HepG2 (cell line): ENCODE measurements around the gene PSMD5. TPM values are rescaled to one million over a fixed set of nuclear protein-coding genes. Genes with fewer than 3 reads are reported as not detected.

Source experiments
- CCDC6 ChIP-seq: sonication (generic); formaldehyde crosslinking; IDR thresholded peaks from 2 replicates; pipeline ENCODE4 v1.8.1; 2022; ENCODE audit warnings: mild to moderate bottlenecking, missing genetic modification reagents, moderate library complexity
- CEBPG ChIP-seq: IDR thresholded peaks from 2 replicates; pipeline ENCODE4 v1.6.1; 2016
- CTCF ChIP-seq: sonication (generic); formaldehyde crosslinking; IDR thresholded peaks from 2 replicates; pipeline ENCODE4 v1.5.0; 2020; ENCODE audit warnings: mild to moderate bottlenecking, missing genetic modification reagents, moderate library complexity
- FLYWCH1 ChIP-seq: sonication (generic); formaldehyde crosslinking; IDR thresholded peaks from 2 replicates; pipeline ENCODE4 v1.8.1; 2023; ENCODE audit warnings: mild to moderate bottlenecking, missing genetic modification reagents
- GTF3A ChIP-seq: sonication (generic); formaldehyde crosslinking; conservative IDR thresholded peaks from 2 replicates; pipeline ENCODE4 v1.4.0; 2020; ENCODE audit warnings: mild to moderate bottlenecking, missing genetic modification reagents
- HNF4A ChIP-seq: sonication (generic); formaldehyde crosslinking; IDR thresholded peaks from 2 replicates; pipeline ENCODE4 v1.4.0; 2020; ENCODE audit warnings: missing genetic modification reagents
- JARID2 ChIP-seq: sonication (generic); formaldehyde crosslinking; IDR thresholded peaks from 2 replicates; pipeline ENCODE4 v1.8.1; 2023; ENCODE audit warnings: missing genetic modification reagents, inconsistent platforms; ENCODE audit not compliant: insufficient replicate concordance
- JDP2 ChIP-seq: sonication (generic); formaldehyde crosslinking; IDR thresholded peaks from 2 replicates; pipeline ENCODE4 v1.8.1; 2022; ENCODE audit warnings: missing genetic modification reagents, borderline replicate concordance
- NFE2 ChIP-seq: sonication (generic); formaldehyde crosslinking; IDR thresholded peaks from 2 replicates; pipeline ENCODE4 v1.4.0; 2020; ENCODE audit warnings: missing genetic modification reagents
- PAWR ChIP-seq: sonication (generic); formaldehyde crosslinking; IDR thresholded peaks from 2 replicates; pipeline ENCODE4 v1.4.0; 2020; ENCODE audit warnings: missing genetic modification reagents, mild to moderate bottlenecking, borderline replicate concordance
- SRSF4 ChIP-seq: fragments of 200-400 bp; formaldehyde crosslinking; IDR thresholded peaks from one replicate; pipeline ENCODE4 v1.6.1; 2018; ENCODE audit warnings: mild to moderate bottlenecking, low read depth, low read length, moderate library complexity; ENCODE audit not compliant: poor library complexity, severe bottlenecking
- XRCC5 ChIP-seq: fragments of 200-400 bp; formaldehyde crosslinking; optimal IDR thresholded peaks from 2 replicates; pipeline ENCODE3; 2017; ENCODE audit warnings: mild to moderate bottlenecking, low read length
- ZBTB7B ChIP-seq: sonication (generic); formaldehyde crosslinking; IDR thresholded peaks from 2 replicates; pipeline ENCODE4 v1.4.0; 2020; ENCODE audit warnings: missing genetic modification reagents
- ZFP91 ChIP-seq: sonication (generic); formaldehyde crosslinking; IDR thresholded peaks from 2 replicates; pipeline ENCODE4 v1.9.0; 2022; ENCODE audit warnings: missing genetic modification reagents, mild to moderate bottlenecking, borderline replicate concordance
- ZNF569 ChIP-seq: sonication (generic); formaldehyde crosslinking; IDR thresholded peaks from 2 replicates; pipeline ENCODE4 v1.5.0; 2020; ENCODE audit warnings: mild to moderate bottlenecking, missing genetic modification reagents, moderate library complexity, borderline replicate concordance
- ZNF75D ChIP-seq: sonication (generic); formaldehyde crosslinking; IDR thresholded peaks from 2 replicates; pipeline ENCODE4 v1.8.1; 2023; ENCODE audit warnings: missing genetic modification reagents, mild to moderate bottlenecking, borderline replicate concordance
- ZNF772 ChIP-seq: sonication (generic); formaldehyde crosslinking; IDR thresholded peaks from 2 replicates; pipeline ENCODE4 v1.5.0; 2020; ENCODE audit warnings: mild to moderate bottlenecking, missing genetic modification reagents
- ZNF891 ChIP-seq: sonication (generic); formaldehyde crosslinking; IDR thresholded peaks from 2 replicates; pipeline ENCODE4 v1.5.0; 2020; ENCODE audit warnings: mild to moderate bottlenecking, missing genetic modification reagents
- ZSCAN21 ChIP-seq: sonication (generic); formaldehyde crosslinking; IDR thresholded peaks from 2 replicates; pipeline ENCODE4 v1.8.0; 2022; ENCODE audit warnings: mild to moderate bottlenecking, missing genetic modification reagents, moderate library complexity, borderline replicate concordance
- polyA plus RNA-seq, 8 experiments: library from polyadenylated mRNA; depleted of rRNA in 3 of 8; stranded (reverse) in 7 of 8; unstranded in 1 of 8; fragments of >200 nt; fragmentation: Illumina TruSeq in 4 of 8; extraction: Trizol in 4 of 8; gene quantifications; 2 replicates each; pipeline versions ENCODE4 v1.2.1 to v1.2.3, GENCODE V29; 2011 to 2016; ENCODE audit warnings: low read depth in 4 of 8, missing spikeins in 1 of 8, mixed read lengths in 1 of 8; ENCODE audit not compliant: insufficient read depth in 1 of 8
- total RNA-seq, 5 experiments: library from RNA; depleted of rRNA; stranded (reverse); fragments of >200 nt; fragmentation: Illumina TruSeq; extraction: Trizol; gene quantifications; 2 replicates each; pipeline ENCODE4 v1.2.3, GENCODE V29; 2016; ENCODE audit warnings: low read depth in 1 of 5
- TF ChIP-seq, protein P1 (sequence below): sonication (generic); formaldehyde crosslinking; IDR thresholded peaks from 2 replicates; pipeline ENCODE4 v1.5.1; 2020; ENCODE audit warnings: missing genetic modification reagents, mild to moderate bottlenecking, borderline replicate concordance
- TF ChIP-seq, protein P2 (sequence below): sonication (generic); formaldehyde crosslinking; IDR thresholded peaks from 2 replicates; pipeline ENCODE4 v1.4.0; 2020; ENCODE audit warnings: missing genetic modification reagents, borderline replicate concordance

The PSMD5 gene
- total and polyA plus RNA-seq, 2 of the 13 experiments (the other 11 are each of a cell fraction or from before 2014, with no cell fraction given), result 12.7 to 18.1 TPM

DNA sequence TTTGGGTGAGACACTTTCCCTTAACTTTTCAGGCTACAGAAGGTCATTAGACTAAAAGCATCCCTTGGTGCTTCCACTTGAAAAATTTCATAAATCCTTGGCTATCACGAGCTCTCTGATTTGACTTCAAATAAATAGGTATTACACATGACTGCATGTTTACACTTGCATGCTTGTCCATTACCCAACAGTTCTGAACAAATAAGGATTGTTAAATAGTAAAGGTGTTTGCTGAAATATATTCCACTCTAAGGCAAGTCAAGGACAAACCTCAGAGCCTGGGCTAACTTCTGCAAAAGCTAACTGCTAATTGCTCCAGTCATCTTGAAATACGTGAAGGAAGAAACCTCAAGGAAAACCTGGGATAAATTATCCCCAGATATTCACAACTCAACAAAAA is 64.0 kb downstream of the PSMD5 start (continued):
- no peak for TF ChIP-seq PAWR (CRISPR knock-in tag)
- no peak; the same call in 1 of the 2 replicates for TF ChIP-seq JDP2
- no peak for TF ChIP-seq FLYWCH1 (CRISPR knock-in tag)
- TF ChIP-seq, protein P1, sequence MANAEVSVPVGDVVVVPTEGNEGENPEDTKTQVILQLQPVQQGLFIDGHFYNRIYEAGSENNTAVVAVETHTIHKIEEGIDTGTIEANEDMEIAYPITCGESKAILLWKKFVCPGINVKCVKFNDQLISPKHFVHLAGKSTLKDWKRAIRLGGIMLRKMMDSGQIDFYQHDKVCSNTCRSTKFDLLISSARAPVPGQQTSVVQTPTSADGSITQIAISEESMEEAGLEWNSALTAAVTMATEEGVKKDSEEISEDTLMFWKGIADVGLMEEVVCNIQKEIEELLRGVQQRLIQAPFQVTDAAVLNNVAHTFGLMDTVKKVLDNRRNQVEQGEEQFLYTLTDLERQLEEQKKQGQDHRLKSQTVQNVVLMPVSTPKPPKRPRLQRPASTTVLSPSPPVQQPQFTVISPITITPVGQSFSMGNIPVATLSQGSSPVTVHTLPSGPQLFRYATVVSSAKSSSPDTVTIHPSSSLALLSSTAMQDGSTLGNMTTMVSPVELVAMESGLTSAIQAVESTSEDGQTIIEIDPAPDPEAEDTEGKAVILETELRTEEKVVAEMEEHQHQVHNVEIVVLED, result no peak
- no peak for TF ChIP-seq SRSF4
- TF ChIP-seq ZNF569 (CRISPR knock-in tag), result no peak
- no peak for TF ChIP-seq ZNF75D (CRISPR knock-in tag)
- TF ChIP-seq ZFP91 (CRISPR knock-in tag), result no peak
- TF ChIP-seq ZNF772 (CRISPR knock-in tag), result no peak
- no peak for TF ChIP-seq ZSCAN21 (CRISPR knock-in tag)
- TF ChIP-seq NFE2 (CRISPR knock-in tag), result no peak
- no peak for TF ChIP-seq CTCF
- no peak for TF ChIP-seq JARID2 (CRISPR knock-in tag)
- TF ChIP-seq CEBPG (CRISPR knock-in tag), result peak; percentile 94
- no peak for TF ChIP-seq ZNF891
- no peak for TF ChIP-seq GTF3A (CRISPR knock-in tag)
- TF ChIP-seq HNF4A (CRISPR knock-in tag), result peak; percentile 55
- TF ChIP-seq ZBTB7B, result no peak
- TF ChIP-seq, protein P2, sequence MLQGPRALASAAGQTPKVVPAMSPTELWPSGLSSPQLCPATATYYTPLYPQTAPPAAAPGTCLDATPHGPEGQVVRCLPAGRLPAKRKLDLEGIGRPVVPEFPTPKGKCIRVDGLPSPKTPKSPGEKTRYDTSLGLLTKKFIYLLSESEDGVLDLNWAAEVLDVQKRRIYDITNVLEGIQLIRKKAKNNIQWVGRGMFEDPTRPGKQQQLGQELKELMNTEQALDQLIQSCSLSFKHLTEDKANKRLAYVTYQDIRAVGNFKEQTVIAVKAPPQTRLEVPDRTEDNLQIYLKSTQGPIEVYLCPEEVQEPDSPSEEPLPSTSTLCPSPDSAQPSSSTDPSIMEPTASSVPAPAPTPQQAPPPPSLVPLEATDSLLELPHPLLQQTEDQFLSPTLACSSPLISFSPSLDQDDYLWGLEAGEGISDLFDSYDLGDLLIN (CRISPR knock-in tag), result no peak
- no peak for TF ChIP-seq XRCC5
- TF ChIP-seq CCDC6, result no peak
